Middle frontal gyrus (tissue), 1 donor: ENCODE data around the gene MAT2B.

ENCODE experiments used
- DNase-seq: peaks from one replicate; pipeline ENCODE4 v3.0.0-alpha.2; 2015; ENCODE audit warnings: low spot score; ENCODE audit errors: extremely low spot score

Gene MAT2B

DNA sequence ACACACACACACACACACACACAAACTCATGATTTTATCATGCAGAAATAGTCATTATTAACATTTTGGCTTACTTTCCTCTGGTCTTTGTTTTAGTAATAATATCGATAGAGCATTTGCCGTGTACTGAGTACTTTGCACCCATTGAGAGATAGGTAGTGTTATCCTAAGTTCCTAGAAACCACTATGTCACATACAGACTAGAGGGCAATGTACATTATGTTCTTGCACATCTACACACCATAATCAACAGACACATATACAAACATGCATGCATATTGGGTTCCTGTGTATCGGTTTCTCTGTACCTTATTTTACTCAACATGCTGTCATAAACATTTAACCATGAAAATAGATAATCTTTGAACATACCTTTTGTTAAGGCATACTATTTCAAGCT, 45.7 kb downstream of the MAT2B start:
- DNase-seq, result no peak

- DNase-seq, result no peak
These were observed 47.1 kb downstream of the MAT2B start for GRCh38 chr5:163552536-163552935.

DNA sequence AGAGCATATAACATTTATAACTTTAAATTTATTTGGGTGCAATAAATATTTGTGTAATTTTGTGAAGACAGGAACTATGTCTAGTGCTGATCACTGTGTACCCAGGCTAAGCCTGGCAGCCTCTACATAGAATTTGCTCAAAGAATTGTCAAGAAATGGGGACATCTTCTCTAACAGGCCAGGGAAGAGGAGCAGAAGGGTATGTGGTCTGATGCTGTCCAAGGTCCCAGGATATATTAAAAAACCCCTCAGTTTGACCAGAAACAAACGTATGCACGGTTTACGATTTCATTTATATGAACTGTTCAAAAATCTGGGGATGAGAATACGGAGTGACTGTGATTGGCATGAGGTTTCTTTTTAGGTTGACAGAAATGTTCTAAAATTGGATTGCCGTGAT, 55.9 kb downstream of the MAT2B start:
- no peak for DNase-seq

DNA sequence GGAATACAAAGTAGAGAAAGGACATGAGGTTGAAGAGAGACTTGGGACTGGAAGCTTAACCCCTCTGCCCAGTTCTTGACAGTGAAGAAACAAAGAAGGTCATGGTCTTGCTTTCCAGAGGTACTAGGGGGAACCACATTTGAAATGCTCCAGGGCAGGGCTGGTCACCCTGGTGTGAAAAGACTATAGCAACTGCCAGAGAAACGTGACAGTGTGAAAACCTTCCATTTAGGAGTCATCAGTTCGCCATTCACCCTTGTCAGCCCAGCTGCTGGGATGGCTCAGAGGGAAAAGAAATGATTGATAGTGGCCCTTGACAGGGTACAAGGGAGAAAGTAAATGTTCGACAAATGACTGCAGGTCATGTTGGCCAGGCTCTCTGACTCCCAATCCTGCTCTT, 56.7 kb downstream of the MAT2B start:
- DNase-seq, result no peak

DNA sequence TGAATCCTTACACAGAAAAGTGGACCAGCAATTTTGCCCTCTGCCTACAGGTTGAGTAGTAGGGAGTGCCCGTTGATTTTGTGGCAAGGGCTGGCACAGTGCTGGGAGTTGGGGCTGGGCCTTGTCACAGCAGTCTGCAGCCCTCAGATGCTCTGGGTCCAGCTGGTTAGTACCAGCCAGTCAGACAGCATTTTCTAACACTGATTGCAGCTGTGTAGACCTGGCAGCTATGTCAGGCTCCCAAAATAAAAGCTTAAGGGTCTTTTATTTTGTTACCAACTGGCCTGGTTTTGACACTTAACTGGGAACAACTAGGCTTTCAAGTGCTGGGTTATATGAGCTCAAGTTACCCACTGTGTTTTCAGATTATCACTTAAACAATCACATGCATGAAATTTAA, 57.7 kb downstream of the MAT2B start:
- DNase-seq, result no peak

- DNase-seq, result no peak
These were observed 58.5 kb downstream of the MAT2B start for GRCh38 chr5:163563880-163564279.

GRCh38 chr5:163564321-163564938, 59.0 kb downstream of the MAT2B start:
- DNase-seq, result peak; percentile 64

GRCh38 chr5:163565492-163565891, 60.1 kb downstream of the MAT2B start:
- DNase-seq, result no peak

DNA sequence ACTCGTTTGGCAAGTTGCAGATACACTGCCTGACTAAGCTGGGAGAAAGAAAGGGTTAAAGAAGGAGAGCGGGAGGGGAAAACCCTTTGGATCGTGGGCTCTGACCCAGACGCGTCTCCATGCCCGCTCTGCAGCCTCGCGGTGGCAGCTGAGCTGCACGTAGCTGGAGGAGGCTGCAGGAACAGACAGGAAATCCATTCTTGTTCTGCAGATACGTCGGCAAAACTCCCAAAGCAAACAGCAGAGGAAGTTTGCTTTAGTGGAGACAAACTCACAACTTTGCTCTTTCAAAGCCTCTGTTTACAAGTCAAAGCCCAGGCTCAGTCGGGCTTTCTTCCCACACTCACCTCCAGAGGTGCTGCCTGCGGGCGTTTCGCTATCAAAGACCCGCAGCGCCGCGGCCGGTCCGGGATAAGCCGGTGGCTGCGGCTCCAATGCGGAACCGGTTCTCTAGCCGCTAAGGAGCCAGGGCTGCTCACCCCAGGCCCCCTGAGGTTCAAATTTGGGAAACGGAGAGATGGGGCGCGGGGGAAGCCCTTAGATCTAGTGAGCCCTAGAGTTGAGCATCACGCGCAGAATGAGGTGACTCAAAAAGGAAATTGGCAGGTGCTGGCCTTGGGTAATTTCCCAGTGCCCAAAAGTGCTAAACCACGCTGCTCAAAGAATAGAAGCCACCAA, 60.7 kb downstream of the MAT2B start:
- DNase-seq, result no peak

GRCh38 chr5:163566678-163567077, 61.3 kb downstream of the MAT2B start:
- no peak for DNase-seq

DNA sequence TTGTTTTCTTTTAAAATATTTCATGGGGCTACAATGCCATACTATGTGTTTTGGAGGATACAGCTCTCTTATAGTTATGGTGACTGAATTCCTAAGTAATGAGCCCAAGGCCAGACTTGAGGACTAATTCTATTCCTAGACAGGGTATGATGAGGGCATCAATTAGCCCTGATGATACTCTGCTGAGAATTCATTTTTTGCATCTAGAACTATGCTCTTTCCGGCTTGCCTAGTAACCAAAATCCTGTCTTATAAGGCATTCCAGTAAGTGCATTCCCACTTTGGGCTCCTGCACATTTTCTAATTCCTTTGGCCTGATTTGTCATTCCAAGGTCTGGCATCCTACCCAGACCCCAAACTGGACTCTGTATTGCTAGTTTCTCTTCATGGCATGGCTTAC, 62.4 kb downstream of the MAT2B start:
- no peak for DNase-seq
